ENCODE results near the gene PCDHA1.

Gene PCDHA1

DNA sequence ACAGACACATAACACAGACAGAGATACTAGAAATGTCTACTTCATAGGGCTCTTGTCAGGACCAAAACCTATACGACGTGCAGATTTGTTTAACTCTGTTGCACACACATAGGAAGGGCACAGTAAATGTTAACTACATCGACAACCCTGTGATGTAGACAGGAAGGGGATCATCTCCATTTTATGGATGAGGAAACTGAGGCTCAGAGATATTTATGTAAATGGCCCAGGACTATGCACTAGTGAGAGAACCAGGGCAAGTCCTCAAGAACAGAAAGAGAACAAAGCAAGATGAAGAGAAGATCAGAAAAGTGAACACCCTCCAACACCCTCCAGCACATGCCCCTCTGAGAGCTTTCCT lies 216.6 kb downstream of the PCDHA1 start:
- Mint-ChIP-seq H3K36me3 (ENCODE audit: low read depth) (no peaks in the 10 kb centered on the region), H3K27ac (no peak overlapping the region), H3K4me1 (ENCODE audit: low read depth) (peaks cover 6% of the 10 kb centered on the region), H3K27me3 (peaks cover 37% of the 10 kb centered on the region), H3K4me3 (no peak overlapping the region), H3K9me3 (no peaks in the 10 kb centered on the region)

DNA sequence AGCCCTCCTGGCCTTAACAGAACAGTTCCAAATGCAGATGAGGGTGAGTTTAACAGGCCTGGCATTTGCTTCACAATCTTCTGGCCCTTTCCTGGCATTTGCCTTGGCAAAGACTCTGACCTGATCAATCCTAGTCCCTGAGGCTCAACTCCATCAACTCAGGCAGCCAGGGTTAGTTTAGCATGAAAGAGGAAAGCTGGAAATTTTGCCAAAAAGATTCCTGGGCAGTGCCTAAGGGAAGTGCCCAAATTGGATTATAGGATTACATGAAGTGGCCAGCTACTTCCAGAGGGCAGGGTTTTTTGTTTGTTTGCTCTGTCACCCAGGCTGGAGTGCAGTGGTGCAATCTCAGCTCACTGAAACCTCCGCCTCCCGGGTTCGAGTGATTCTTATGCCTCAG lies 217.1 kb downstream of the PCDHA1 start:
- Mint-ChIP-seq H3K36me3 (ENCODE audit: low read depth) (no peaks in the 10 kb centered on the region), H3K27ac (no peak overlapping the region), H3K4me1 (ENCODE audit: low read depth) (peaks cover 6% of the 10 kb centered on the region), H3K27me3 (peaks cover 37% of the 10 kb centered on the region), H3K4me3 (no peak overlapping the region), H3K9me3 (no peaks in the 10 kb centered on the region)

DNA sequence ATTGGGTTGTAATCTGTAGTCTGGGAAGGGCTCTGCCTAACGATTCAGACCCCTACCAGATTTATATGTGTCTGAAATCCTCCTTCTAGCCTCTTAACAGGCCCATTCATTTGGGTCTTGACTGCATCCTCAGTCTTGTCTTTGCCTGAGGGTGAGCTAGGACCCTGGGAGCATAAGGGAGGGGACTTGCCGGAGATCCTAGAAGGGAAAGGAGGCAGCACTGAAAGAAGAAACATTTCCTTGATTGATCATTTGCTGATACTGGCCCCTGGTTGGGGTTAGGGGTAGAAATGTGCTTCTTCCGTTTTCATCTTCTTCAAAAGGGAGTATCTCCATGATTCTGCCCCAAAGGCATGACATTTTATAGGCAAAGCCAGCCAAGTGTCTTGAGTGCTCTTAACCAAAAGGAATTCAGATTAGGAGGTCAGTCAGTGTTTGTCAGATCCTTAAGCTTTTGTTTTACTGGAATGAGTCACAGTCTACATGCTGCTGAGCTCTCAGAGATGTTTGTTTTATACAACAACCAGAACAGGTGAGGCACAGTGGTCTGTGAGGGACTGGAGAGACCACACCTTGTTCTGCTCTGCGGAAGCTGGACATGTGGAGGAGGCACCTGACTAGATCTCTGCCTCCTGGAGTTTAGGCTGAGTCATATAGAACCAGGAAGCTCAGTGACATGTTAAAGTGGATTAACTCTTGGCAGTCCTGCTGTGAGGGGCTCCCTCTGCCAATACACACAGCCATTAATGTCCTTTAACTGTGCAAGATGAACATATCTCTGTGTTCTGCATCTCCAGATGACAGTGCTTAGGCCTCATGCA lies 218.1 kb downstream of the PCDHA1 start:
- H3K27ac Mint-ChIP-seq: no peak overlapping the region
- H3K36me3 Mint-ChIP-seq (ENCODE audit: low read depth): no peaks in the 10 kb centered on the region
- peaks cover 36% of the 10 kb centered on the region for H3K27me3 Mint-ChIP-seq
- peaks cover 6% of the 10 kb centered on the region for H3K4me1 Mint-ChIP-seq (ENCODE audit: low read depth)
- no peaks in the 10 kb centered on the region for H3K9me3 Mint-ChIP-seq
- no peak overlapping the region for H3K4me3 Mint-ChIP-seq

DNA sequence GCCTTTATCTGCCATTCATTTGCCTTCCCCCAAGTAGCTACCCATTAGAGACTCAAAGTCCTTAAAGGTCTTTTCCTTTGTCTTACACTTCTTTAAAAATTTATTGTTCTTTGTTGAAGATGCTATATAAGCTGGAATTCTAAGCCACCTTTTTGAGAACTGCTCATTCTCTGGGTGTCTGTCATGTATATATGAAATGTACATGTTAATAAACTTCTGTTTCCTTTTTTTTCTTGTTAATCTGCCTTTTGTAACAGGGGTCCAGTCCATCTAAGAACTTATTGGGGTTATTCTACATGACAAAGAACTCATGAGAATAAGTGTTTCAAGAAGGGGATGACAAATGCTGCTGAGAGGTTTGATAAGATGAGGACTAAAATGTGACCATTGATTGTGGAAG lies 221.9 kb downstream of the PCDHA1 start:
- H3K36me3 Mint-ChIP-seq (ENCODE audit: low read depth): no peaks in the 10 kb centered on the region
- no peaks in the 10 kb centered on the region for H3K9me3 Mint-ChIP-seq
- no peak overlapping the region for H3K4me3 Mint-ChIP-seq
- peaks cover 11% of the 10 kb centered on the region for H3K27me3 Mint-ChIP-seq
- H3K27ac Mint-ChIP-seq: no peak overlapping the region
- H3K4me1 Mint-ChIP-seq (ENCODE audit: low read depth): no peaks in the 10 kb centered on the region

DNA sequence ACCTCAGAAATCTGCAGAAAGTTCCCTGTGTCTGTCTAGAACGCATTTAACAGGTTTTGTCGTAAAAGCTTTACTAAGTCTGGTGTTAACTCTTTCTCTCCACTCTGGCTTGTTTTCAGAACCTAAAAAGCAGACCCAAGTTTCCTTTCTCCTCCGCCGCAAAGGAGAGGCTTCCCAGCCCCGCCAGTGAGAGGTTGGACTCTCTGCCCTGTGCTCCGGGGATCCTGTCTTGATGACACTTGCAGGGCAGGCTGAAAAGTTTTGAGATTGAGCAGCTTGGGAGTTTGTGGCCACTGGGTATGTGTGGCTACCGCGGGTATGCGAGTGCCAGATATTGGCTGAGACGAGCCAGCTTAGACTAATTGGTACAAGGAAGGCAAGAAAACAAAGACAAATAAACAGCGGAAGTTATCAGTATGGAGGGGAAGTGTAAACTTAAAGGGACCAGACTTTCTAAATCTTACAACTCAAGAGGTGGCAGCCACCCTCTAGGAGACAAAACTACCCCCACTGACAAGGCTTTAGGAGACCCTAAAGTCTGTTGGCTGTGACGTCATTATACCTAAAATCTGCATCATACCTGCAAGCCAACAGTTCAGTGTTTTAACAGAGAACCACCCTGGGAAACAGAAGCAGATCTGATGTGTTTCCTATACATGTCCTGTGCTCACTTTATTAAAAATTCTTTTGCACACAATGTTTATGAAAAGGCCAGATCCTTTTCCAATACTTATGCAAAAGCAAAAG lies 224.3 kb downstream of the PCDHA1 start:
- Mint-ChIP-seq H3K4me1 (ENCODE audit: low read depth) (no peaks in the 10 kb centered on the region), H3K36me3 (ENCODE audit: low read depth) (no peaks in the 10 kb centered on the region), H3K9me3 (no peaks in the 10 kb centered on the region), H3K27ac (no peak overlapping the region), H3K4me3 (no peak overlapping the region), H3K27me3 (peaks cover 10% of the 10 kb centered on the region)

DNA sequence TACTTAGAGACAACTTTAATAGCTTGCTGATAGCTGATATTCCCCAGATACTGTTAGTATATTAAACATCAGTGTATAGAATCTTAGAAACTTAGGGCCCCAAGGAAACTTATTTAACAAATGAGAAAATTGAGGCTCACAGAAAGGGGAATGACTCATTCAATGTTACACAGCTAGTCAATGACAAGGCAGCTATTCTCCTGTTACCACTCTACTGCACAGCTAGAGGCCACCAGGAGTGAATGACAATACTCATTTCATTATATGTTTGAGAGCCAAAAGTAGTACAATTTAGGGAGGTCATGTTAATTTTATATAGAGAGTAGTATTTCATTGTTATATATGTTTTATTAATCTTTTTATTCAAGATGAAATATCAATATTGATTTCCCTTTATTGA lies 232.0 kb downstream of the PCDHA1 start:
- no peaks in the 10 kb centered on the region for H3K36me3 Mint-ChIP-seq (ENCODE audit: low read depth)
- no peaks in the 10 kb centered on the region for H3K9me3 Mint-ChIP-seq
- H3K4me1 Mint-ChIP-seq (ENCODE audit: low read depth): no peaks in the 10 kb centered on the region
- no peaks in the 10 kb centered on the region for H3K27me3 Mint-ChIP-seq
- no peak overlapping the region for H3K4me3 Mint-ChIP-seq
- no peak overlapping the region for H3K27ac Mint-ChIP-seq

DNA sequence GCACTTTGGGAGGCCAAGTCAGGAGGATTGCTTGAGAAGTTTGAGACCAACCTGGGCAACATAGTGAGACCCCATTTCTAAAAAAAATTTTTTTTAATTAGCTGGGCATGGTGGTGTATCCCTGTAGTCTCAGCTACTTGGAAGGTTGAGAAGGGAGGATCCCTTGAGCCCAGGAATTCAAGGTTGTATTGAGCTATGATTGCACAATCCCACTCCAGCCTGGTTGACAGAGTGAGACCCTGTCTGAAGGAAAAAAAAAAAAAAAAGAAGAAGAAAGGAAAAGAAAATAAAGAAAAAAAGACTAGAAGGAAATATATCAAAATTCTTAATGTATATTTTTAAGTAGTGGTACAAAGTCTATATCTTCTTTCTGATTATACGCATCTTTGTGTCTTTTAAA lies 236.4 kb downstream of the PCDHA1 start:
- no peak overlapping the region for H3K4me3 Mint-ChIP-seq
- no peaks in the 10 kb centered on the region for H3K36me3 Mint-ChIP-seq (ENCODE audit: low read depth)
- no peaks in the 10 kb centered on the region for H3K27me3 Mint-ChIP-seq
- H3K4me1 Mint-ChIP-seq (ENCODE audit: low read depth): no peaks in the 10 kb centered on the region
- H3K27ac Mint-ChIP-seq: no peak overlapping the region
- H3K9me3 Mint-ChIP-seq: peaks cover 4% of the 10 kb centered on the region

DNA sequence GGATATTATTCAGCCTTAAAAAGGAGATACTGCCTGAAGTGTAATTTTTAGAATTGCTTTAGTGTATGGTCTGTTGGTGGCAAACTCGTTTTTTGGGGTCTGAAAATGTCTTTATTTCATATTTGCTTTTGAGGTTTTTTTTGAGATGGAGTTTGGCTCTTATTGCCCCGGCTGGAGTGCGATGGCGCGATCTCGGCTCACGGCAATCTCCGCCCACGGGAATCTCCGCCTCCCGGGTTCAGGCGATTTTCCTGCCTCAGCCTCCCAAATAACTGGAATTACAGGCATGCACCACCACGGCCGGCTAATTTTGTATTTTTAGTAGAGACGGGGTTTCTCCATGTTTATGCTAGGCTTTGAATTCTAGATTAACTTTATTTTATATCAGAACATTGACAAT lies 245.1 kb downstream of the PCDHA1 start:
- Mint-ChIP-seq H3K27ac (no peak overlapping the region), H3K4me1 (ENCODE audit: low read depth) (no peaks in the 10 kb centered on the region), H3K27me3 (peaks cover 7% of the 10 kb centered on the region), H3K4me3 (no peak overlapping the region), H3K9me3 (no peaks in the 10 kb centered on the region), H3K36me3 (ENCODE audit: low read depth) (no peaks in the 10 kb centered on the region)

DNA sequence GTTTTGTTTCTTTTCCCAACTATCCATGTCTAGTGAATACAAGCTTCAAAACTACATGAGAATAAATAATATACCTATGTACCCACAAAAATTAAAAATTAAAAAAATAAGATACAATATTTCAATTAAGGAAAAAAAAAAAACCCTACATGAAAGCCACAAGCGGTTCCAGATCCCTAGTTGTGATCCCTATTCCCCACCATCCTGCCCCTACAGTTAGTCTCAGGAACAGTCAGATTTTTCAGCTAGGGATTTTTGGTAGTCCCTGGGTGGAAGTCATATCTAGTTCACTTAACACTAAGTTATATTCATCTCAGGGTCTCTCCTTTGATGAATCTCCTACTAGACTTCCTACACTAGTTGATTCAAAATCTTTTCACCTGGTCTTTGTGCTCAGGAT lies 246.7 kb downstream of the PCDHA1 start:
- H3K4me1 Mint-ChIP-seq (ENCODE audit: low read depth): no peaks in the 10 kb centered on the region
- no peak overlapping the region for H3K27ac Mint-ChIP-seq
- no peaks in the 10 kb centered on the region for H3K36me3 Mint-ChIP-seq (ENCODE audit: low read depth)
- no peak overlapping the region for H3K4me3 Mint-ChIP-seq
- H3K9me3 Mint-ChIP-seq: no peaks in the 10 kb centered on the region
- peaks cover 10% of the 10 kb centered on the region for H3K27me3 Mint-ChIP-seq

DNA sequence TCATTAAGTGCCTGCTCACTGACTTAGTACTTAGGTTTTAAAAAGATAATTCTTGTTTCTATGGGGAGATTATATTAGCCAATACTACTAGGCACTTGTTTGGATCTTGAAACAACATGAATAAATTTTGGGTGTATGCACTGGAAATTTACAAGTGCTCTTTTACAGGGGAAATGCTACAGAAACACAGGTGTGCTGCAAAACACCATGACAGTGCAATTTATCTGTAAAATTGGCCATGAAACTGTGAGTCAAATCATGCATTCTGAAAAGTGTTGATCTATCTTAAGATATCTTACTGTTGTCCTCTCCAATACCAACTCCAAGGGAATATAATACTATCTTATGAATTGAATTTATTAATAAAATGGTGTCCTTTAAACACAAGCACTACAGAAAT lies 253.1 kb downstream of the PCDHA1 start:
- Mint-ChIP-seq H3K27ac (no peak overlapping the region), H3K4me3 (no peak overlapping the region), H3K27me3 (peaks cover 16% of the 10 kb centered on the region), H3K4me1 (ENCODE audit: low read depth) (no peaks in the 10 kb centered on the region), H3K9me3 (no peaks in the 10 kb centered on the region), H3K36me3 (ENCODE audit: low read depth) (no peaks in the 10 kb centered on the region)

DNA sequence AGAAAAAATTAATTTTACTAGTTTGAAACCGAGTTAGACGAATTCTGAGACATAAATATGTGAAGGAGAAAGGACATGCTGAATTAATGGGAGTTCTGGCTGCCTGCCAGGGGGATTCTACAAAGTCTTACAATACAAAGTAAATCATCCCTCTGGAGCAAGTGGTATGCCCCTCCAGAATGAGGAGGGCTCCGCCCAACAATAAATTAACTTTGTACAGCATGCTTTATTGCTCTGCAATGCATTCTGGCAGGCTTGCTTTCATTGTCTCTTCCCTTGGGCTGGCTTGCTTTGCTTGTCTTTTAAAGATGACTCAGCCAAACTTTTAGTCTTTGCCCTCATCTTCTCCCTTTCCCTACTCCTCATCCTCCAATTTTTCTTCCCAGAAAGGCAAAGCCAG lies 253.6 kb downstream of the PCDHA1 start:
- H3K9me3 Mint-ChIP-seq: no peaks in the 10 kb centered on the region
- H3K4me3 Mint-ChIP-seq: no peak overlapping the region
- H3K36me3 Mint-ChIP-seq (ENCODE audit: low read depth): no peaks in the 10 kb centered on the region
- H3K4me1 Mint-ChIP-seq (ENCODE audit: low read depth): no peaks in the 10 kb centered on the region
- H3K27ac Mint-ChIP-seq: no peak overlapping the region
- peaks cover 19% of the 10 kb centered on the region for H3K27me3 Mint-ChIP-seq

DNA sequence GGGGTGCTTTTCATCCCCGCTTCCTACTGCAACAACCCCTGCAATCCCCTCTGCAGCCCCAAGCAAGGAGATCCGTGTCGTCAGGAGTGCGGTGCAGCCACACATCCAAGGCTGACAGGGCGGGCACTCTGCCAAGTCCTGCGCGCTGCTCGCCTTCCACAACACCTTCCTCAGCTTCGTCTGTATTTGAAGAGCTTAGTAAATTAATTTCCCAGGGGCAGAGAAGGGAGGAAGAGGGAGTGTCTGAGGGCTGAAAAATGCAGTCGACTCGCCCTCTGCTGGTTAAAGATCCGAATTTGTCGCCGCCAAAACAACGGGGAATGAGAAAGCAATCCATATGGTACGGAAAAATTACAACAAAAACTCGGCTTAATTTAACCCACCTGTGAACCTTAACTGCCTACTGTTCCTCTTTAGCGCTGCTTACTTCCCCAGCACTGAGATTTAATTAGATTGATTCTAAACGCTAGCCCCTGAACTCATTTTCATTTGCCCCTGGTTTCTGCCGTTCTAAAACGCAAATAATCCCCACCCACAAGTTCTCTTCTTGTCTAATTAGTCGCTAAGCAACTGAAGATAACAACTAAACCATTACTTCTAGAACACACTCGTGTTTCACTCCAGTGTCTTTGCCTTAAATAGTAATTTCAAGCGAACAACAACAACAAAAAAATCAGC lies 254.3 kb downstream of the PCDHA1 start:
- no peak overlapping the region for H3K27ac Mint-ChIP-seq
- no peaks in the 10 kb centered on the region for H3K9me3 Mint-ChIP-seq
- H3K4me3 Mint-ChIP-seq: no peak overlapping the region
- no peaks in the 10 kb centered on the region for H3K4me1 Mint-ChIP-seq (ENCODE audit: low read depth)
- H3K27me3 Mint-ChIP-seq: peaks cover 19% of the 10 kb centered on the region
- no peaks in the 10 kb centered on the region for H3K36me3 Mint-ChIP-seq (ENCODE audit: low read depth)

DNA sequence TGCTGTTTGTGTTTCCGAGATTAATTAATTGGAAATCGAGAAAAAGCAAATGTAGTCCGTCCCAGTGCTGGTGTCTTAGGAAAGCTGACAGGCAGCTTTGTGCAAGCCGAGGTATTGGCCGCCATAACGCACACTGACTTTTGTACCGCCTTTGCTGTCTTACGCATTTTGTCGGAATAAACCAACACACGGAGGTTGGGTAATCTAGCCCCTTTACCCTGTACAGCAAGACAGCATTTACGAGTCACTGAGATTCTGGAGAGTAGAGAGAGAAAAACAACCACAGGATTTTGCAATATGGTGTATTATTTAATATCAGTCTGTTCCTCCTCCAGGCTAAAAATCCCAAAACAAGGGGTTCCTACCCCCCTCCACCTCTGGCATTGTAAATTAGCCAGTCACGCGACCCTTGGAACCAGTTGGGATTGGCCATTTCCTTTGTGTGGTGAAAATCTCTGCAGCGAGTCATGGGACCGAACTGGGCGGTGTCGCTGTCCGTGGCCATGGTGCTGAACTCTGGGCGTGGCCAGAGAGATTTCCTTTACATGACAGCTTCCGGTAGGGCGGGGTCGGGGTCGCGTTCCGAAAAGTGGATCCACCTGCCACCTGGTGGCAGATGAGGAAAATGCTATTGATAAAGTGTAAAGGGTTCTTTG lies 255.0 kb downstream of the PCDHA1 start:
- no peak overlapping the region for H3K27ac Mint-ChIP-seq
- peaks cover 23% of the 10 kb centered on the region for H3K27me3 Mint-ChIP-seq
- no peak overlapping the region for H3K4me3 Mint-ChIP-seq
- H3K36me3 Mint-ChIP-seq (ENCODE audit: low read depth): no peaks in the 10 kb centered on the region
- no peaks in the 10 kb centered on the region for H3K4me1 Mint-ChIP-seq (ENCODE audit: low read depth)
- H3K9me3 Mint-ChIP-seq: no peaks in the 10 kb centered on the region

DNA sequence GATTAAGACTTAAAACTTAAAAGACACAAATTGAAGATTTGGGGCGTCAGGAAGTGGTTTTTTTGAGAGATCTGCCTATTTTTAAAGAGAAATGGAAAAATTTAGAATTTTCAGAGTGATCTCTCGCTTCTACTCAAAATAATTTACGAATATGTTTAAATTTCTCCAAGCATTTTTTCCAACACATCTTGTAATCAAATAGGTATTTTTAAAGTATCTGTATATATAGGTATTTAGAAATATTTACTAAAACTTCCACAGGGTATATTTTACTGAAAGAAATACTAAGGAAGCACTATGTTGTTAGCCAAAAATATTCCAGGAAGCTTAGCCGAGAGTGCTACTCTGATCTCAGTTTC lies 255.5 kb downstream of the PCDHA1 start:
- no peaks in the 10 kb centered on the region for H3K4me1 Mint-ChIP-seq (ENCODE audit: low read depth)
- H3K4me3 Mint-ChIP-seq: no peak overlapping the region
- H3K27ac Mint-ChIP-seq: no peak overlapping the region
- peaks cover 24% of the 10 kb centered on the region for H3K27me3 Mint-ChIP-seq
- H3K9me3 Mint-ChIP-seq: no peaks in the 10 kb centered on the region
- no peaks in the 10 kb centered on the region for H3K36me3 Mint-ChIP-seq (ENCODE audit: low read depth)

DNA sequence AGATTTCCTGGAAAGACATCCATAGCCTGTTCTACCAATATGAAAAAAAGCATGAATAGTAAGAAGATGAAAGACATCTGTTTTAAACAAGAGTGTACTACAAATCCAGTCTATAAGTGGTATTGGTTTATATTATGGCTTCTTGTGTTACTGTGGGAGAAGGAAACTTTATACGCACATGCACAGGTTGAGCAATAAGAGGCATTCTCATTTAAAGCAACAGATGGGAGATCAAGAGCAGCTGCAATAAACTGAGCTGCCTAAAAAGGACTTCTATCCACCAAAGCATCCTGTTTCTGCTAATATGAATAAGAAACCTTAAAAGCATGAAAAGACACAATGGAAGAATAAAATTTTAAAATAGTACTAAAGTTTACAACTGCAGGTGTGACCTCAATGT lies 256.6 kb downstream of the PCDHA1 start:
- H3K27ac Mint-ChIP-seq: no peak overlapping the region
- H3K27me3 Mint-ChIP-seq: peaks cover 23% of the 10 kb centered on the region
- no peaks in the 10 kb centered on the region for H3K9me3 Mint-ChIP-seq
- H3K36me3 Mint-ChIP-seq (ENCODE audit: low read depth): no peaks in the 10 kb centered on the region
- no peaks in the 10 kb centered on the region for H3K4me1 Mint-ChIP-seq (ENCODE audit: low read depth)
- no peak overlapping the region for H3K4me3 Mint-ChIP-seq
